WTC11 (cell line): ENCODE measurements around the gene B3GALT5. TPM values are rescaled to one million over a fixed set of nuclear protein-coding genes. Genes with fewer than 3 reads are reported as not detected.

Source experiments
- ATAC-seq: fragments of 200-7000 bp; cut with Tn5 transposase; 2 replicates; pipeline ENCODE4 v1.10.0; 2021; ENCODE audit warnings: mild to moderate bottlenecking, moderate library complexity
- CTCF ChIA-PET: fragments of 300-600 bp; sonication (Branson Sonifier 250); formaldehyde crosslinking; loops from one replicate; lab custom pipeline; 2021; ENCODE audit warnings: antibody characterized with exemption; lab: Charles Lee
- POLR2A ChIA-PET: fragments of 350-600 bp; sonication (Branson Sonifier 250); formaldehyde crosslinking; loops from one replicate; lab custom pipeline; 2021; ENCODE audit warnings: antibody characterized with exemption; lab: Charles Lee
- DNase-seq: peaks from one replicate; pipeline ENCODE4 v3.0.0; 2021; ENCODE audit warnings: low spot score
- H3K27ac Mint-ChIP-seq: 2 replicates; pipeline ENCODE4 v1.8.0; 2021; ENCODE audit warnings: mixed read lengths
- H3K27me3 Mint-ChIP-seq: 2 replicates; pipeline ENCODE4 v1.8.0; 2021; ENCODE audit warnings: low read depth, mild to moderate bottlenecking, moderate library complexity, mixed read lengths
- H3K36me3 Mint-ChIP-seq: 2 replicates; pipeline ENCODE4 v1.8.0; 2021; ENCODE audit warnings: mixed read lengths
- H3K4me1 Mint-ChIP-seq: 2 replicates; pipeline ENCODE4 v1.8.0; 2022; ENCODE audit warnings: mixed read lengths
- H3K4me3 Mint-ChIP-seq: 2 replicates; pipeline ENCODE4 v1.8.0; 2021; ENCODE audit warnings: mild to moderate bottlenecking, moderate library complexity, mixed read lengths
- H3K9me3 Mint-ChIP-seq: 2 replicates; pipeline ENCODE4 v1.8.0; 2021; ENCODE audit warnings: mixed read lengths
- ATF1 ChIP-seq: sonication (generic); formaldehyde crosslinking; IDR thresholded peaks from 2 replicates; pipeline ENCODE4 v1.8.1; 2023; ENCODE audit warnings: mild to moderate bottlenecking, moderate library complexity, missing genetic modification reagents
- EMX1 ChIP-seq: fragments of 250-450 bp; sonication (Bioruptor Pico); IDR thresholded peaks from 2 replicates; pipeline ENCODE4 v1.8.0; 2021; ENCODE audit warnings: mild to moderate bottlenecking
- ESRRA ChIP-seq: sonication (generic); formaldehyde crosslinking; IDR thresholded peaks from 2 replicates; pipeline ENCODE4 v1.8.1; 2022; ENCODE audit warnings: mild to moderate bottlenecking, missing genetic modification reagents, borderline replicate concordance
- GABPB1 ChIP-seq: sonication (generic); formaldehyde crosslinking; IDR thresholded peaks from 2 replicates; pipeline ENCODE4 v1.8.1; 2023; ENCODE audit warnings: mild to moderate bottlenecking, missing genetic modification reagents
- GRHL2 ChIP-seq: fragments of 250-450 bp; sonication (Bioruptor Pico); IDR thresholded peaks from 2 replicates; pipeline ENCODE4 v1.8.0; 2022; ENCODE audit warnings: mild to moderate bottlenecking, moderate library complexity; ENCODE audit not compliant: insufficient replicate concordance, severe bottlenecking
- GTF2I ChIP-seq: fragments of 250-450 bp; sonication (Bioruptor Pico); conservative IDR thresholded peaks from 2 replicates; pipeline ENCODE4 v1.4.0; 2021; ENCODE audit warnings: mild to moderate bottlenecking
- NR1H2 ChIP-seq: sonication (generic); formaldehyde crosslinking; IDR thresholded peaks from 2 replicates; pipeline ENCODE4 v1.9.0; 2021; ENCODE audit warnings: mild to moderate bottlenecking, moderate library complexity, missing genetic modification reagents
- RELA ChIP-seq: sonication (generic); formaldehyde crosslinking; IDR thresholded peaks from 2 replicates; pipeline ENCODE4 v1.8.1; 2022; ENCODE audit warnings: missing genetic modification reagents, mild to moderate bottlenecking, borderline replicate concordance
- SMAD3 ChIP-seq: sonication (generic); formaldehyde crosslinking; IDR thresholded peaks from 2 replicates; pipeline ENCODE4 v1.8.0; 2022; ENCODE audit warnings: missing genetic modification reagents, mild to moderate bottlenecking, borderline replicate concordance
- SP1 ChIP-seq: sonication (generic); formaldehyde crosslinking; conservative IDR thresholded peaks from 2 replicates; pipeline ENCODE4 v1.8.1; 2022; ENCODE audit warnings: missing genetic modification reagents
- ZNF121 ChIP-seq: sonication (generic); formaldehyde crosslinking; IDR thresholded peaks from 2 replicates; pipeline ENCODE4 v1.8.0; 2023; ENCODE audit warnings: missing genetic modification reagents
- ZNF416 ChIP-seq: fragments of 250-450 bp; sonication (Bioruptor Pico); IDR thresholded peaks from 2 replicates; pipeline ENCODE4 v1.9.0; 2021; ENCODE audit warnings: mild to moderate bottlenecking, inconsistent platforms
- total RNA-seq: library from RNA; stranded (reverse); gene quantifications from 3 replicates; pipeline ENCODE4 v1.2.3, GENCODE V29; 2021
- TF ChIP-seq, protein P1 (sequence below): sonication (generic); formaldehyde crosslinking; IDR thresholded peaks from 2 replicates; pipeline ENCODE4 v1.8.1; 2022; ENCODE audit warnings: missing genetic modification reagents, borderline replicate concordance
- TF ChIP-seq, protein P2 (sequence below): sonication (generic); formaldehyde crosslinking; IDR thresholded peaks from 2 replicates; pipeline ENCODE4 v1.8.0; 2023; ENCODE audit warnings: missing genetic modification reagents, mild to moderate bottlenecking, borderline replicate concordance
- TF ChIP-seq, protein P3 (sequence below): fragments of 200-600 bp; IDR thresholded peaks from 2 replicates; pipeline ENCODE4 v1.8.0; 2022; ENCODE audit warnings: antibody characterized with exemption
- TF ChIP-seq, protein P4 (sequence below): fragments of 250-450 bp; sonication (Bioruptor Pico); IDR thresholded peaks from 2 replicates; pipeline ENCODE4 v1.9.0; 2021; ENCODE audit warnings: mild to moderate bottlenecking, borderline replicate concordance

B3GALT5 gene
- total RNA-seq, 1 experiment from 2014 or later, result 25.8 TPM

DNA sequence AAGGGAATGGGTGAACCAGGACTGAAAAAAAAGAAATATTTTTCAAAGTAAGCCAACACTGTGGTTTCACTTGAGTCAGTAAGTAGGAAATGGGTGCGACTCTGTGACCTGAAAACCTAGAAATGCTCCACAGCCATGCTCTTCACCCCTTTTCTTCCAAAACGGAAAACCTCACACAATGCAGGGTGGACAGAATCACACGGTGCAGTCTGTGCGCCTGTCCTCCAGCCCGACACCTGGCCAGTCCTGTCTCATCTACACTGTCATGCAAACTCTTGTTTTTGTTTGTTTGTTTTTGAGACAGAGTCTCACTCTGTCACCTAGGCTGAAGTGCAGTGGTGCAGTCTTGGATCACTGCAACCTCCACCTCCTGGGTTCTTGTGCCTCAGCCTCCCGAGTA is 53.3 kb downstream of the B3GALT5 start (continued):
- no peak for TF ChIP-seq NR1H2 (CRISPR knock-in tag)
- TF ChIP-seq, all 79 proteins: peak for 0

DNA sequence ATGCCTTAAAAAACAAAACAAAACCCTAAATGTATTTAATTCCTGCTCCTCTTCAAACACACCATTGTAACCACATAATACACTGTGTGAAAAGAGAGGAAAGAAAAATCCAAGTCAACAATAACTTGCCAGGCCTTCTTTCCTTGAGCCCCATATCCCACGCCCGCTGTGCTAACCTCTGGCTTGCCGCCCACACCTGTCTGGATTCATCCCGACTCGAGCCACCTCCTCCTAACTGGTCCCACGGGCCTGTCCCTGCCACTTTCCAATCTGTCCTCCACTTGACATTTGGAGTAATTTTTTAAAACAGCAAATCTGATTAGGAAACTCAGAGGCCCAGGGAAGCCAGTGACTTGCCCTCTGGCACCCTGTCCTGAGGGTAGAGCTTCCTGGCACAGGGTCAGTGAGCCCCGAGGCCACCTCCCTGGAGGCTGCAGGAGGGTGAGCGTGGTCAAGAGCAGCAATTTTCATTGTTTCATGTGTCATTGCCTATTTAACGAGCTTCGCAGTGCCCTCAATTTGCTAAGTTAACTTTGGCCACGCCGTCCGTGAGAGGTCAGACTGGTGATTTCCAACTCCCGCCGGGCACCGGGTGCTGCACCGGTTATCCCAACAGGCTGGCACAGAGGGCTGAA is 54.1 kb downstream of the B3GALT5 start:
- H3K4me1 Mint-ChIP-seq, result peaks cover 35% of the 10 kb centered on the region
- ChIA-PET POLR2A (no interaction called here), CTCF (no interaction called here)
- H3K27me3 Mint-ChIP-seq, result no peaks in the 10 kb centered on the region
- TF ChIP-seq ZNF121 (CRISPR knock-in tag) (no peak), ZNF416 (CRISPR knock-in tag) (no peak), GRHL2 (no peak), ESRRA (CRISPR knock-in tag) (no peak), EMX1 (CRISPR knock-in tag) (no peak), SP1 (CRISPR knock-in tag) (no peak), SMAD3 (CRISPR knock-in tag) (no peak), GTF2I (CRISPR knock-in tag) (no peak), GABPB1 (CRISPR knock-in tag) (no peak), ATF1 (CRISPR knock-in tag) (no peak), RELA (CRISPR knock-in tag) (no peak)
- TF ChIP-seq, protein P1, sequence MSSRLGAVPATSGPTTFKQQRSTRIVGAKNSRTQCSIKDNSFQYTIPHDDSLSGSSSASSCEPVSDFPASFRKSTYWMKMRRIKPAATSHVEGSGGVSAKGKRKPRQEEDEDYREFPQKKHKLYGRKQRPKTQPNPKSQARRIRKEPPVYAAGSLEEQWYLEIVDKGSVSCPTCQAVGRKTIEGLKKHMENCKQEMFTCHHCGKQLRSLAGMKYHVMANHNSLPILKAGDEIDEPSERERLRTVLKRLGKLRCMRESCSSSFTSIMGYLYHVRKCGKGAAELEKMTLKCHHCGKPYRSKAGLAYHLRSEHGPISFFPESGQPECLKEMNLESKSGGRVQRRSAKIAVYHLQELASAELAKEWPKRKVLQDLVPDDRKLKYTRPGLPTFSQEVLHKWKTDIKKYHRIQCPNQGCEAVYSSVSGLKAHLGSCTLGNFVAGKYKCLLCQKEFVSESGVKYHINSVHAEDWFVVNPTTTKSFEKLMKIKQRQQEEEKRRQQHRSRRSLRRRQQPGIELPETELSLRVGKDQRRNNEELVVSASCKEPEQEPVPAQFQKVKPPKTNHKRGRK (CRISPR knock-in tag), result no peak
- TF ChIP-seq, protein P2, sequence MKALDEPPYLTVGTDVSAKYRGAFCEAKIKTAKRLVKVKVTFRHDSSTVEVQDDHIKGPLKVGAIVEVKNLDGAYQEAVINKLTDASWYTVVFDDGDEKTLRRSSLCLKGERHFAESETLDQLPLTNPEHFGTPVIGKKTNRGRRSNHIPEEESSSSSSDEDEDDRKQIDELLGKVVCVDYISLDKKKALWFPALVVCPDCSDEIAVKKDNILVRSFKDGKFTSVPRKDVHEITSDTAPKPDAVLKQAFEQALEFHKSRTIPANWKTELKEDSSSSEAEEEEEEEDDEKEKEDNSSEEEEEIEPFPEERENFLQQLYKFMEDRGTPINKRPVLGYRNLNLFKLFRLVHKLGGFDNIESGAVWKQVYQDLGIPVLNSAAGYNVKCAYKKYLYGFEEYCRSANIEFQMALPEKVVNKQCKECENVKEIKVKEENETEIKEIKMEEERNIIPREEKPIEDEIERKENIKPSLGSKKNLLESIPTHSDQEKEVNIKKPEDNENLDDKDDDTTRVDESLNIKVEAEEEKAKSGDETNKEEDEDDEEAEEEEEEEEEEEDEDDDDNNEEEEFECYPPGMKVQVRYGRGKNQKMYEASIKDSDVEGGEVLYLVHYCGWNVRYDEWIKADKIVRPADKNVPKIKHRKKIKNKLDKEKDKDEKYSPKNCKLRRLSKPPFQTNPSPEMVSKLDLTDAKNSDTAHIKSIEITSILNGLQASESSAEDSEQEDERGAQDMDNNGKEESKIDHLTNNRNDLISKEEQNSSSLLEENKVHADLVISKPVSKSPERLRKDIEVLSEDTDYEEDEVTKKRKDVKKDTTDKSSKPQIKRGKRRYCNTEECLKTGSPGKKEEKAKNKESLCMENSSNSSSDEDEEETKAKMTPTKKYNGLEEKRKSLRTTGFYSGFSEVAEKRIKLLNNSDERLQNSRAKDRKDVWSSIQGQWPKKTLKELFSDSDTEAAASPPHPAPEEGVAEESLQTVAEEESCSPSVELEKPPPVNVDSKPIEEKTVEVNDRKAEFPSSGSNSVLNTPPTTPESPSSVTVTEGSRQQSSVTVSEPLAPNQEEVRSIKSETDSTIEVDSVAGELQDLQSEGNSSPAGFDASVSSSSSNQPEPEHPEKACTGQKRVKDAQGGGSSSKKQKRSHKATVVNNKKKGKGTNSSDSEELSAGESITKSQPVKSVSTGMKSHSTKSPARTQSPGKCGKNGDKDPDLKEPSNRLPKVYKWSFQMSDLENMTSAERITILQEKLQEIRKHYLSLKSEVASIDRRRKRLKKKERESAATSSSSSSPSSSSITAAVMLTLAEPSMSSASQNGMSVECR (CRISPR knock-in tag), result no peak
- TF ChIP-seq, protein P3, sequence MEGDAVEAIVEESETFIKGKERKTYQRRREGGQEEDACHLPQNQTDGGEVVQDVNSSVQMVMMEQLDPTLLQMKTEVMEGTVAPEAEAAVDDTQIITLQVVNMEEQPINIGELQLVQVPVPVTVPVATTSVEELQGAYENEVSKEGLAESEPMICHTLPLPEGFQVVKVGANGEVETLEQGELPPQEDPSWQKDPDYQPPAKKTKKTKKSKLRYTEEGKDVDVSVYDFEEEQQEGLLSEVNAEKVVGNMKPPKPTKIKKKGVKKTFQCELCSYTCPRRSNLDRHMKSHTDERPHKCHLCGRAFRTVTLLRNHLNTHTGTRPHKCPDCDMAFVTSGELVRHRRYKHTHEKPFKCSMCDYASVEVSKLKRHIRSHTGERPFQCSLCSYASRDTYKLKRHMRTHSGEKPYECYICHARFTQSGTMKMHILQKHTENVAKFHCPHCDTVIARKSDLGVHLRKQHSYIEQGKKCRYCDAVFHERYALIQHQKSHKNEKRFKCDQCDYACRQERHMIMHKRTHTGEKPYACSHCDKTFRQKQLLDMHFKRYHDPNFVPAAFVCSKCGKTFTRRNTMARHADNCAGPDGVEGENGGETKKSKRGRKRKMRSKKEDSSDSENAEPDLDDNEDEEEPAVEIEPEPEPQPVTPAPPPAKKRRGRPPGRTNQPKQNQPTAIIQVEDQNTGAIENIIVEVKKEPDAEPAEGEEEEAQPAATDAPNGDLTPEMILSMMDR, result no peak
- TF ChIP-seq, protein P4, sequence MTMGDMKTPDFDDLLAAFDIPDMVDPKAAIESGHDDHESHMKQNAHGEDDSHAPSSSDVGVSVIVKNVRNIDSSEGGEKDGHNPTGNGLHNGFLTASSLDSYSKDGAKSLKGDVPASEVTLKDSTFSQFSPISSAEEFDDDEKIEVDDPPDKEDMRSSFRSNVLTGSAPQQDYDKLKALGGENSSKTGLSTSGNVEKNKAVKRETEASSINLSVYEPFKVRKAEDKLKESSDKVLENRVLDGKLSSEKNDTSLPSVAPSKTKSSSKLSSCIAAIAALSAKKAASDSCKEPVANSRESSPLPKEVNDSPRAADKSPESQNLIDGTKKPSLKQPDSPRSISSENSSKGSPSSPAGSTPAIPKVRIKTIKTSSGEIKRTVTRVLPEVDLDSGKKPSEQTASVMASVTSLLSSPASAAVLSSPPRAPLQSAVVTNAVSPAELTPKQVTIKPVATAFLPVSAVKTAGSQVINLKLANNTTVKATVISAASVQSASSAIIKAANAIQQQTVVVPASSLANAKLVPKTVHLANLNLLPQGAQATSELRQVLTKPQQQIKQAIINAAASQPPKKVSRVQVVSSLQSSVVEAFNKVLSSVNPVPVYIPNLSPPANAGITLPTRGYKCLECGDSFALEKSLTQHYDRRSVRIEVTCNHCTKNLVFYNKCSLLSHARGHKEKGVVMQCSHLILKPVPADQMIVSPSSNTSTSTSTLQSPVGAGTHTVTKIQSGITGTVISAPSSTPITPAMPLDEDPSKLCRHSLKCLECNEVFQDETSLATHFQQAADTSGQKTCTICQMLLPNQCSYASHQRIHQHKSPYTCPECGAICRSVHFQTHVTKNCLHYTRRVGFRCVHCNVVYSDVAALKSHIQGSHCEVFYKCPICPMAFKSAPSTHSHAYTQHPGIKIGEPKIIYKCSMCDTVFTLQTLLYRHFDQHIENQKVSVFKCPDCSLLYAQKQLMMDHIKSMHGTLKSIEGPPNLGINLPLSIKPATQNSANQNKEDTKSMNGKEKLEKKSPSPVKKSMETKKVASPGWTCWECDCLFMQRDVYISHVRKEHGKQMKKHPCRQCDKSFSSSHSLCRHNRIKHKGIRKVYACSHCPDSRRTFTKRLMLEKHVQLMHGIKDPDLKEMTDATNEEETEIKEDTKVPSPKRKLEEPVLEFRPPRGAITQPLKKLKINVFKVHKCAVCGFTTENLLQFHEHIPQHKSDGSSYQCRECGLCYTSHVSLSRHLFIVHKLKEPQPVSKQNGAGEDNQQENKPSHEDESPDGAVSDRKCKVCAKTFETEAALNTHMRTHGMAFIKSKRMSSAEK (CRISPR knock-in tag), result no peak
- H3K4me3 Mint-ChIP-seq, result no peak overlapping the region
- no peak for ATAC-seq
- no peaks in the 10 kb centered on the region for H3K9me3 Mint-ChIP-seq
- no peak overlapping the region; the same call in 1 of the 2 replicates for H3K27ac Mint-ChIP-seq
- DNase-seq, result no peak
- H3K36me3 Mint-ChIP-seq, result peaks cover 65% of the 10 kb centered on the region
